Hepatocyte (in vitro differentiated cells): ENCODE results near the gene CLEC11A.

Experiments
- EZH2 ChIP-seq: fragments of 200-600 bp; sonication (generic); IDR thresholded peaks from 2 replicates; pipeline ENCODE4 v1.6.1; 2016; ENCODE audit warnings: antibody characterized with exemption, mild to moderate bottlenecking, borderline replicate concordance
- TF ChIP-seq, protein P1 (sequence below): fragments of 200-600 bp; sonication (generic); IDR thresholded peaks from 2 replicates; pipeline ENCODE4 v1.5.1; 2016; ENCODE audit warnings: antibody characterized with exemption, mild to moderate bottlenecking; ENCODE audit not compliant: poor library complexity

- TF ChIP-seq, protein P1, sequence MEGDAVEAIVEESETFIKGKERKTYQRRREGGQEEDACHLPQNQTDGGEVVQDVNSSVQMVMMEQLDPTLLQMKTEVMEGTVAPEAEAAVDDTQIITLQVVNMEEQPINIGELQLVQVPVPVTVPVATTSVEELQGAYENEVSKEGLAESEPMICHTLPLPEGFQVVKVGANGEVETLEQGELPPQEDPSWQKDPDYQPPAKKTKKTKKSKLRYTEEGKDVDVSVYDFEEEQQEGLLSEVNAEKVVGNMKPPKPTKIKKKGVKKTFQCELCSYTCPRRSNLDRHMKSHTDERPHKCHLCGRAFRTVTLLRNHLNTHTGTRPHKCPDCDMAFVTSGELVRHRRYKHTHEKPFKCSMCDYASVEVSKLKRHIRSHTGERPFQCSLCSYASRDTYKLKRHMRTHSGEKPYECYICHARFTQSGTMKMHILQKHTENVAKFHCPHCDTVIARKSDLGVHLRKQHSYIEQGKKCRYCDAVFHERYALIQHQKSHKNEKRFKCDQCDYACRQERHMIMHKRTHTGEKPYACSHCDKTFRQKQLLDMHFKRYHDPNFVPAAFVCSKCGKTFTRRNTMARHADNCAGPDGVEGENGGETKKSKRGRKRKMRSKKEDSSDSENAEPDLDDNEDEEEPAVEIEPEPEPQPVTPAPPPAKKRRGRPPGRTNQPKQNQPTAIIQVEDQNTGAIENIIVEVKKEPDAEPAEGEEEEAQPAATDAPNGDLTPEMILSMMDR: no peak
- no peak for TF ChIP-seq EZH2
Observed at GRCh38 chr19:50772476-50772875, 49.3 kb downstream of the CLEC11A start.
